OCI-LY1 (cell line): ENCODE measurements around the gene YLPM1.

Experiments
- H2AFZ ChIP-seq: fragments of 200-600 bp; sonication (generic), shearing (Covaris generic); 2 replicates; pipeline ENCODE4 v1.6.0; 2014; ENCODE audit warnings: antibody characterized with exemption, mild to moderate bottlenecking, low read length
- H3F3A ChIP-seq: fragments of 200-600 bp; sonication (generic), shearing (Covaris generic); 2 replicates; pipeline ENCODE4 v1.6.0; 2014; ENCODE audit warnings: mild to moderate bottlenecking, antibody characterized with exemption, low read length, moderate library complexity; ENCODE audit not compliant: insufficient read depth
- H3K27ac ChIP-seq: fragments of 200-600 bp; sonication (generic); 2 replicates; pipeline ENCODE4 v1.5.1; 2014; ENCODE audit warnings: low read length, mixed run types, mild to moderate bottlenecking, low read depth; ENCODE audit not compliant: poor library complexity, severe bottlenecking
- H3K27me3 ChIP-seq: fragments of 200-600 bp; sonication (generic); 2 replicates; pipeline ENCODE4 v1.6.0; 2014; ENCODE audit warnings: antibody characterized with exemption, mild to moderate bottlenecking, low read length, moderate library complexity; ENCODE audit not compliant: insufficient read depth
- H3K36me3 ChIP-seq: fragments of 200-600 bp; sonication (generic); 2 replicates; pipeline ENCODE4 v1.6.1; 2014; ENCODE audit warnings: mild to moderate bottlenecking, antibody characterized with exemption, low read length, moderate library complexity, mixed read lengths; ENCODE audit not compliant: insufficient read depth
- H3K4me1 ChIP-seq: fragments of 200-600 bp; sonication (generic); 2 replicates; pipeline ENCODE4 v1.5.1; 2014; ENCODE audit warnings: mild to moderate bottlenecking, low read length, moderate library complexity; ENCODE audit not compliant: insufficient read depth, severe bottlenecking
- H3K4me2 ChIP-seq: fragments of 200-600 bp; sonication (generic), shearing (Covaris generic); 2 replicates; pipeline ENCODE4 v1.6.1; 2014; ENCODE audit warnings: low read length
- H3K4me3 ChIP-seq: fragments of 200-600 bp; sonication (generic); 2 replicates; pipeline ENCODE4 v1.5.1; 2014; ENCODE audit warnings: low read length, low read depth, mild to moderate bottlenecking, mixed read lengths; ENCODE audit not compliant: poor library complexity, severe bottlenecking
- H3K79me2 ChIP-seq: fragments of 200-600 bp; shearing (Covaris generic); 2 replicates; pipeline ENCODE4 v1.6.1; 2016; ENCODE audit warnings: mixed run types, low read length, mixed read lengths; ENCODE audit not compliant: insufficient read depth
- H3K9ac ChIP-seq: fragments of 200-600 bp; sonication (generic), shearing (Covaris generic); 2 replicates; pipeline ENCODE4 v1.6.1; 2014; ENCODE audit warnings: mild to moderate bottlenecking, low read length, mixed read lengths
- H3K9me2 ChIP-seq: fragments of 200-600 bp; sonication (generic), shearing (Covaris generic); 2 replicates; pipeline ENCODE4 v1.6.1; 2014; ENCODE audit warnings: low read depth, mild to moderate bottlenecking, low read length, mixed read lengths
- H3K9me3 ChIP-seq: fragments of 200-600 bp; shearing (Covaris generic); 2 replicates; pipeline ENCODE4 v1.6.1; 2014; ENCODE audit warnings: low read length, mixed read lengths
- H4K20me1 ChIP-seq: fragments of 200-600 bp; sonication (generic), shearing (Covaris generic); 2 replicates; pipeline ENCODE4 v1.6.0; 2016; ENCODE audit warnings: mild to moderate bottlenecking, low read length; ENCODE audit not compliant: insufficient read depth
- CTCF ChIP-seq: fragments of 200-600 bp; sonication (generic), shearing (Covaris generic); IDR thresholded peaks from 2 replicates; pipeline ENCODE4 v1.5.1; 2017; ENCODE audit warnings: mild to moderate bottlenecking, antibody characterized with exemption, low read length, moderate library complexity, mixed read lengths
- EZH2 ChIP-seq: fragments of 200-600 bp; sonication (generic), shearing (Covaris generic); IDR thresholded peaks from 2 replicates; pipeline ENCODE4 v1.8.0; 2017; ENCODE audit warnings: borderline replicate concordance, mixed run types, mild to moderate bottlenecking, antibody characterized with exemption, low read length, moderate library complexity, mixed read lengths

Gene YLPM1

GRCh38 chr14:74807853-74808545 lies 44.9 kb downstream of the YLPM1 start:
- no peaks in the 10 kb centered on the region for H3K9me2 ChIP-seq
- peaks cover 77% of the 10 kb centered on the region for H3K36me3 ChIP-seq

GRCh38 chr14:74816124-74816523 lies 53.0 kb downstream of the YLPM1 start:
- Histone ChIP-seq H3K4me2 (no peak overlapping the region), H3K36me3 (peaks cover 95% of the 10 kb centered on the region), H3K4me3 (no peak overlapping the region), H3K9ac (no peak overlapping the region), H3F3A (no peaks in the 10 kb centered on the region), H3K4me1 (no peaks in the 10 kb centered on the region), H3K9me3 (no peaks in the 10 kb centered on the region), H2AFZ (no peak overlapping the region), H3K9me2 (no peaks in the 10 kb centered on the region), H3K27me3 (no peaks in the 10 kb centered on the region), H3K79me2 (no peaks in the 10 kb centered on the region), H4K20me1 (no peaks in the 10 kb centered on the region), H3K27ac (no peak overlapping the region)
- TF ChIP-seq EZH2, result no peak
- no peak for TF ChIP-seq CTCF

More at GRCh38 chr14:74807853-74808545, 44.9 kb downstream of the YLPM1 start:
- H3K4me1 ChIP-seq, result no peaks in the 10 kb centered on the region
- H3K4me3 ChIP-seq, result no peak overlapping the region
- no peak overlapping the region for H3K27ac ChIP-seq
- H3K27me3 ChIP-seq, result no peaks in the 10 kb centered on the region
- H3K4me2 ChIP-seq, result no peak overlapping the region
- no peaks in the 10 kb centered on the region for H3K9me3 ChIP-seq
- H3K9ac ChIP-seq, result no peak overlapping the region
- no peaks in the 10 kb centered on the region for H3K79me2 ChIP-seq
- no peak overlapping the region for H2AFZ ChIP-seq
- TF ChIP-seq CTCF (no peak), EZH2 (no peak)
- no peaks in the 10 kb centered on the region for H4K20me1 ChIP-seq
- H3F3A ChIP-seq, result no peaks in the 10 kb centered on the region

- no peaks in the 10 kb centered on the region for H4K20me1 ChIP-seq
- no peak overlapping the region for H3K27ac ChIP-seq
- no peaks in the 10 kb centered on the region for H3K9me2 ChIP-seq
- H3K9ac ChIP-seq, result no peak overlapping the region
- H3K4me3 ChIP-seq, result no peak overlapping the region
- no peaks in the 10 kb centered on the region for H3F3A ChIP-seq
- no peaks in the 10 kb centered on the region for H3K4me1 ChIP-seq
- TF ChIP-seq CTCF, result no peak
- TF ChIP-seq EZH2, result no peak
- no peaks in the 10 kb centered on the region for H3K79me2 ChIP-seq
- H3K27me3 ChIP-seq, result no peaks in the 10 kb centered on the region
- H3K4me2 ChIP-seq, result no peak overlapping the region
- H3K9me3 ChIP-seq, result no peaks in the 10 kb centered on the region
- no peak overlapping the region for H2AFZ ChIP-seq
- H3K36me3 ChIP-seq, result peaks cover 91% of the 10 kb centered on the region
Observed at GRCh38 chr14:74820288-74820687, 57.2 kb downstream of the YLPM1 start.
